Measurements from ENCODE around the gene ALK.

The ALK gene

DNA sequence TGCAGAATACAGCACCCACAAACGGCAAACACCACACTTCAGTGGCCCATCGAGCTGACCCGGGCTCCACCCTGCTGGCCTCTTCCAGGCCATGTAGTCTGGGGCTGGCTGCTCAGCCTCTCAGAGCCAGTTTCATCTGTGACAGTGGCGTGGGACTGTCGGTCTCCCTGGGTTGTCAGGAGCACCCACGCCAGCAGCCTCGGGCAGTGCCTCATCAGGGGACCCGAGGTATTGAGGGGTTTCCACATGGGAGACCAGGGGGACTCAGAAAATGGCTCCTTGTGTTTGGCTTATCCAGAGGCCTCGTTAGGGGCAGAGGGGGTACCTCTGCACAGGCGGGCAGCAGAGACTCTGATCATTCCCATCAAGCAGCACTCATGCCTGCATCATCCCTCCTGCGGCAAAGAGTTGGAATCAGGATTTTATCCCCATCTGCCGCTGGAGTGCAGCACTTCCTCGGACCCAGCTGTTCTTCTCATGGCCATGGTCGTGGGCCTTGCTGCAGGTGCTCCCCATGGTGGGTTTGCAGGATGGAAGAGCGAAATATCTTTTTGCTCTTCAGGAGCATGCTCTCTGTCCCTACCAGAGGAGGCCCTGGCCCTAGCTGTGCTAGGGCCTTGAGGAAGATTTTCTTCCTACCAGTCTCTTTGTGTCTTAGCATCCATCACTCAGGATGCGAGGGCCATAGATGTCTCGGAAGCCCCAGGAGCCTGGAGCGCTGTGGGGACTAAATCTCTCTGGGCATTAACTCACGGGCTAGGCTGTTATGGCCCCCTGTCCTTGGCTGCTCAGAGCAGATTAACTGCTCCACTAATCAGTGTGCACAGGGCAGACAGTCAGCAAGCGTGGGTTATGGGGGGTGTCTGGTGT is 705.4 kb downstream of the ALK start:
- DNase-seq: no peak
- no peak for ATAC-seq
- Mint-ChIP-seq H3K36me3 (ENCODE audit: low read depth) (no peaks in the 10 kb centered on the region), H3K9me3 (no peaks in the 10 kb centered on the region), H3K4me3 (no peak overlapping the region), H3K27me3 (no peaks in the 10 kb centered on the region), H3K27ac (no peak overlapping the region), H3K4me1 (peaks cover 2% of the 10 kb centered on the region)

DNA sequence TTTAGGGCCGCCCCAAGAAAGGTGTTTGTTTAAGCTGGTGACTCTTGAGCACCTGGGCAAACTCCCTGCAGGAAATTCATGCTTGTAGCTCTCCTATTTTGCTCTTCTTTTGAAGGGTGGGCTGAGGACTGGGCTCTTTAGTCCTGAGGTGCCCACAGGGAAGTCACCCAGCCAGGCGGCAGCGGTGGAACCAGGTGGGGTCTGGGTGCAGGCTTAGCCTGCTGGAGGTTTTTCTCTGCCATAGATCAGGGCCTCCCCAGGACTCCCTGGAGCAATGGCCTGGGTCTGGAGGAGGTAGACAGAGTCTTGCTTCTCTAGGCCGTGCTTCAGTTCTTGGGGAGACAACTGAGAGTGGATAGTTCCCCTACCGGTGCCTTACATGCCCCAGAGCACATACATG is 706.3 kb downstream of the ALK start:
- DNase-seq (no peak), ATAC-seq (no peak)
- no peak overlapping the region for H3K27ac Mint-ChIP-seq
- peaks cover 2% of the 10 kb centered on the region for H3K4me1 Mint-ChIP-seq
- H3K27me3 Mint-ChIP-seq: no peaks in the 10 kb centered on the region
- H3K4me3 Mint-ChIP-seq: no peak overlapping the region
- no peaks in the 10 kb centered on the region for H3K9me3 Mint-ChIP-seq
- H3K36me3 Mint-ChIP-seq (ENCODE audit: low read depth): no peaks in the 10 kb centered on the region

GRCh38 chr2:29213888-29214291 is 707.5 kb downstream of the ALK start:
- Mint-ChIP-seq H3K9me3 (no peaks in the 10 kb centered on the region), H3K4me1 (peaks cover 2% of the 10 kb centered on the region), H3K27ac (no peak overlapping the region), H3K36me3 (ENCODE audit: low read depth) (no peaks in the 10 kb centered on the region), H3K27me3 (no peaks in the 10 kb centered on the region), H3K4me3 (no peak overlapping the region)
- DNase-seq: no peak
- ATAC-seq: no peak

GRCh38 chr2:29212009-29212408 is 709.4 kb downstream of the ALK start:
- Mint-ChIP-seq H3K27me3 (no peaks in the 10 kb centered on the region), H3K9me3 (no peaks in the 10 kb centered on the region), H3K4me1 (peaks cover 2% of the 10 kb centered on the region), H3K27ac (no peak overlapping the region), H3K4me3 (no peak overlapping the region), H3K36me3 (ENCODE audit: low read depth) (no peaks in the 10 kb centered on the region)
- no peak for DNase-seq
- no peak for ATAC-seq

GRCh38 chr2:29209551-29209950 is 711.8 kb downstream of the ALK start:
- Mint-ChIP-seq H3K27ac (no peak overlapping the region), H3K36me3 (ENCODE audit: low read depth) (no peaks in the 10 kb centered on the region), H3K27me3 (no peaks in the 10 kb centered on the region), H3K4me3 (no peak overlapping the region), H3K4me1 (peaks cover 2% of the 10 kb centered on the region), H3K9me3 (no peaks in the 10 kb centered on the region)
- ATAC-seq: no peak
- DNase-seq: no peak

DNA sequence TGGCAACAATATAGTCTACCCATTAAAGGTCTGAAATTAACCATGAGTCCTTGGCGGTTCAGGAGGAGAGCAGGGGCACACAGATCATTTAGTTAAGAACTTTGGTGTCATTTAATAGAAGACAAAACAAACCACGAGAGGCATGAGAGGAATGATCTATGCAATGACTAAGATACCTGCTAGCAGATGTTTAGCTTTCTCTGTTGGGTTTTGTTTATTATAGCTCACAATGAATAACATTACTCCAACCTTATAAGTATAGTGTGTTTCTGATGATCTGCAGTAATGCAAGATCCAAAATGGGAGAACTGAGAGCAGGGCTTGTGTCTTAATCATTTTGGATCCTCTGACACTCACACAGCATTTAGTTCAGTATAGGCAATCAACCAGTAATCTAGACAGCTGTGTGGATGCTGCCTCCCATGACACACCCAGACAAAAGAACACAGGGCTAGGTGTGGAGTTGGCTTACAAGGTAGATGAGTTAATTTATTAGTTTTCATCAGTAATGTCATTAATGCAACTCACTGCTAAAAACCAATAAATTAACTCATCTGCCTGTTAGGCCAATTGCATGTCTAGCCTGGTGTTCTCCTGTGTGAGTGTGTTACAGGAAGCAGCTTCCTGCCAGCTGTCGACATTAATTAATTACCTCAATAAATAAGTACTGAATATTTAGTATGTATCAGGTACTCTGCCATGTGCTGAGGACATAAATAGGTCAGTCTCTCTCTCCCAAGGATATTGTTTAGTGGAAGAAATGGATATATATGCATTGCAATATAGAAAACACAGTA is 713.8 kb downstream of the ALK start:
- no peaks in the 10 kb centered on the region for H3K27me3 Mint-ChIP-seq

DNA sequence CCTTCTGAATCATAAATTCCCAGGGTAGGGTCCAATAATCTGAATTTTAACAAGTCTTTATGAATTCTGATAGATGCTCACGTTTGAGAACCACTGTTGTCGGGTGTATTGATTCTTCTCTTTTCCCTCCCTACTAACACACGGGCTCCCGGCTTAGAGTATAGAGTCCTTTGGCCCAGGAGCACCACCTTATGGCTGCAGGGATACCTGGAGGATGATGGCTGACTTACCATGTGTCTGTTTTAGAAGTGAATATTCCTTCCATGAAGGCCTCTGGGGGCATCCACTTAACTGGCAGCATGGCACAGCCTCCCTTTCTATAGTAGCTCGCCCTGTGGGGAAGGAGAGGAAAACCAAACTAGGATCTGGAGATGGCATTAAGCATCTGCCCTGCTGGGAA is 714.4 kb downstream of the ALK start:
- Mint-ChIP-seq H3K27me3 (no peaks in the 10 kb centered on the region), H3K4me1 (no peaks in the 10 kb centered on the region), H3K9me3 (no peaks in the 10 kb centered on the region), H3K36me3 (ENCODE audit: low read depth) (no peaks in the 10 kb centered on the region), H3K4me3 (no peak overlapping the region), H3K27ac (no peak overlapping the region)
- no peak for ATAC-seq
- DNase-seq: no peak

More for the DNA sequence above, 713.8 kb downstream of the ALK start:
- Mint-ChIP-seq H3K36me3 (ENCODE audit: low read depth) (no peaks in the 10 kb centered on the region), H3K4me1 (no peaks in the 10 kb centered on the region), H3K4me3 (no peak overlapping the region), H3K27ac (no peak overlapping the region), H3K9me3 (no peaks in the 10 kb centered on the region)
- ATAC-seq: no peak
- DNase-seq: no peak

- H3K36me3 Mint-ChIP-seq (ENCODE audit: low read depth): no peaks in the 10 kb centered on the region
- no peaks in the 10 kb centered on the region for H3K9me3 Mint-ChIP-seq
- H3K27me3 Mint-ChIP-seq: no peaks in the 10 kb centered on the region
- no peak overlapping the region for H3K4me3 Mint-ChIP-seq
- H3K4me1 Mint-ChIP-seq: no peaks in the 10 kb centered on the region
- DNase-seq: no peak
- no peak for ATAC-seq
- no peak overlapping the region for H3K27ac Mint-ChIP-seq
Measured at GRCh38 chr2:29202819-29203495, 718.4 kb downstream of the ALK start.

DNA sequence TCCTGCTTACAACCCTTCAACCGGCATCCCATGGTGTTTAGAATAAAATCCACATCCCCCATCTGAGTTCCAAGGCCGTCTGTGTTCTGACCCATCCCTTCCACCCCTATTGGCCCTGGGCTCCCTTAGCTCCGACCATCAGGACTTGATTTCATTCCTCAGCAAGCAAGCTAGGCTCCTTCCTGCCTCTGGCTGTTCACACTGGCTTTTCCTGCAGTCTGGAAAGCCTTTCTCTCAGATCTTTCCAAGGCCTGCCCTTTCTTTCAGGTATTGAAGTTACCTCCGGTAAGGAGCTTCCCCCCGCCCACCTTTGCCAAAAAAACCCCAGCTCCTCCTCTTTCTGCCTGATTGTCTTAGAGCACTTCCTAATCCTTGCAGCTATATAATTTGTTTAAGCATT is 719.4 kb downstream of the ALK start:
- Mint-ChIP-seq H3K27ac (no peak overlapping the region), H3K4me1 (no peaks in the 10 kb centered on the region), H3K27me3 (no peaks in the 10 kb centered on the region), H3K9me3 (no peaks in the 10 kb centered on the region), H3K36me3 (ENCODE audit: low read depth) (no peaks in the 10 kb centered on the region), H3K4me3 (no peak overlapping the region)
- ATAC-seq: no peak
- DNase-seq: no peak

DNA sequence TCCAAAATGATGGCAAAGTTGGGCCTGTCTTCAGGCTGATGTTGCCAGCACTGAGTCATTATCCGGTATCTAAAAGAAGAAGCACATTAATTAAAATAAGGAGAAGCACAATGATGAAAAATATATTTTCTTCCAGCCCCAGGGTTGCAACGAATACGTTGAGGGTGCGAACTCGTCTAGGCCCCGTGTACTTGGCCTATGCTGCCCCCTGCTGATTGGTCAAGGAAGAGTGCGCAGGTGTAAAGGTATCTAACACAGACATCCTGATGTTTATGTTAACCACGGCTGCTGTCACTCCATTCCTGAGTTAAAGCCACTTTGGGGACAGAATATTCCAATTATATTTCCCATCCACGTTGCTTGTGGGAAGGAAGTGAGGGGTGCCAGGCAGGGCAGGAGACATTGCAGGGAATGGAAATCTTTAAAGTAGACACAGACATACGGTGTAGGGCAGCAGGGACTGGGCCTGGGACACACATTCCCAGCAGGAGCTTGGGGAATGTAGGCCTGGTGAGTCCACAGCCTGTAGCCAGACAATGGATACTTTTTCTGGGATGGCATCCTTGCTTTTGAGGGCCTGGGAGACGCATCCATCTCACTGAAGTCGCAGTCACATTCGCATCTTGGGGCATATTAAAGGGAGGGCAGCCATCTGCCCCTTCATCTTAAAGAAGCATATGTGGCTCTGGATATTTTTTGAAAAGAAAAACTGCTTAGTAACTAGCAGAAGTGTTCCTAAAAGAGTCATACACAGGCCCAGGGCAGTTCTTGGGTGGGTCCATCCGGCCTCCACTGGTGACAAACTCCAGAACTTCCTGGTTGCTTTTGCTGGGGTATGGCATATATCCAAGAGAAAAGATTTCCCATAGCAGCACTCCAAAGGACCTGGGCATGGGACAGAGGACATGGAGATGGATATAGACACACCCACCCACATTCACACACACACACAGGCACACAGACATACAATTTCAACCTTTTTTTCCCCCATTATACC is 724.3 kb downstream of the ALK start:
- no peaks in the 10 kb centered on the region for H3K27me3 Mint-ChIP-seq
- H3K4me3 Mint-ChIP-seq: no peak overlapping the region
- ATAC-seq: peak; percentile 90
- no peaks in the 10 kb centered on the region for H3K36me3 Mint-ChIP-seq (ENCODE audit: low read depth)
- peaks cover 2% of the 10 kb centered on the region for H3K4me1 Mint-ChIP-seq
- no peaks in the 10 kb centered on the region for H3K9me3 Mint-ChIP-seq
- H3K27ac Mint-ChIP-seq: no peak overlapping the region
- DNase-seq: peak; percentile 83

- Mint-ChIP-seq H3K27me3 (no peaks in the 10 kb centered on the region), H3K4me3 (no peak overlapping the region), H3K9me3 (no peaks in the 10 kb centered on the region), H3K27ac (no peak overlapping the region), H3K36me3 (ENCODE audit: low read depth) (no peaks in the 10 kb centered on the region), H3K4me1 (peaks cover 2% of the 10 kb centered on the region)
- ATAC-seq: no peak
- no peak for DNase-seq
Measured at GRCh38 chr2:29195796-29196195, 725.6 kb downstream of the ALK start.

- no peak for DNase-seq
- Mint-ChIP-seq H3K9me3 (no peaks in the 10 kb centered on the region), H3K27me3 (no peaks in the 10 kb centered on the region), H3K27ac (no peak overlapping the region), H3K4me1 (peaks cover 9% of the 10 kb centered on the region), H3K4me3 (no peak overlapping the region), H3K36me3 (ENCODE audit: low read depth) (no peaks in the 10 kb centered on the region)
- no peak for ATAC-seq
Measured at GRCh38 chr2:29193681-29194080, 727.7 kb downstream of the ALK start.

GRCh38 chr2:29193111-29193510 is 728.3 kb downstream of the ALK start:
- peaks cover under 1% of the 10 kb centered on the region for H3K36me3 Mint-ChIP-seq (ENCODE audit: low read depth)
- ATAC-seq: no peak
- H3K27me3 Mint-ChIP-seq: no peaks in the 10 kb centered on the region
- peaks cover 11% of the 10 kb centered on the region for H3K4me1 Mint-ChIP-seq
- no peak for DNase-seq
- H3K4me3 Mint-ChIP-seq: no peak overlapping the region
- H3K9me3 Mint-ChIP-seq: peaks cover 1% of the 10 kb centered on the region
- H3K27ac Mint-ChIP-seq: no peak overlapping the region

- no peak overlapping the region for H3K4me3 Mint-ChIP-seq
- no peak for DNase-seq
Measured at GRCh38 chr2:29192526-29192925, 728.9 kb downstream of the ALK start.

More at GRCh38 chr2:29192526-29192925, 728.9 kb downstream of the ALK start:
- Mint-ChIP-seq H3K4me1 (peaks cover 11% of the 10 kb centered on the region), H3K27ac (no peak overlapping the region), H3K36me3 (ENCODE audit: low read depth) (peaks cover 6% of the 10 kb centered on the region), H3K27me3 (no peaks in the 10 kb centered on the region), H3K9me3 (peaks cover 6% of the 10 kb centered on the region)
- no peak for ATAC-seq
